Transverse colon (tissue), 4 donors: ENCODE data around the gene TUT7. TPM values are rescaled to one million over a fixed set of nuclear protein-coding genes. Genes with fewer than 3 reads are reported as not detected.

Experiments
- DNase-seq: peaks from one replicate; pipeline ENCODE4 v3.0.0-alpha.2; 2019
- H3K27ac ChIP-seq, 4 donors: fragments of 200-600 bp; sonication (generic); 2 replicates each; pipeline ENCODE4 v1.5.1; 2016 to 2018; ENCODE audit warnings: inconsistent platforms in 4 of 4
- H3K27me3 ChIP-seq: fragments of 200-600 bp; sonication (generic); 2 replicates; pipeline ENCODE4 v1.5.1; 2017; ENCODE audit warnings: inconsistent platforms
- H3K36me3 ChIP-seq, 4 donors: fragments of 200-600 bp; sonication (generic); 2 replicates each; pipeline ENCODE4 v1.5.1; 2017 to 2019; ENCODE audit warnings: inconsistent platforms in 4 of 4
- H3K4me1 ChIP-seq, 4 donors: fragments of 200-600 bp; sonication (generic); 2 replicates each; pipeline ENCODE4 v1.5.1; 2017 to 2020; ENCODE audit warnings: inconsistent platforms in 4 of 4
- H3K4me3 ChIP-seq, 4 donors: fragments of 200-600 bp; sonication (generic); 1 replicate in 1 of 4; 2 replicates in 3 of 4; pipeline versions ENCODE4 v1.5.1 to v1.6.1; 2017 to 2019; ENCODE audit warnings: inconsistent platforms in 4 of 4
- H3K9me3 ChIP-seq, 2 donors: fragments of 200-600 bp; sonication (generic); 2 replicates each; pipeline ENCODE4 v1.5.1; 2017 to 2019; ENCODE audit warnings: inconsistent platforms in 2 of 2
- CTCF ChIP-seq, 5 experiments: fragments of 200-600 bp in 3 of 5; fragments of 450-650 bp in 2 of 5; sonication (generic) in 3 of 5; IDR thresholded peaks; 1 replicate in 2 of 5; 2 replicates in 3 of 5; pipeline ENCODE4 v1.5.1; 2016 to 2017; ENCODE audit warnings: antibody characterized with exemption in 5 of 5, inconsistent platforms in 3 of 5, mild to moderate bottlenecking in 2 of 5, moderate library complexity in 1 of 5
- EP300 ChIP-seq: sonication (generic); formaldehyde crosslinking; IDR thresholded peaks from one replicate; pipeline ENCODE4 v1.6.1; 2017; ENCODE audit warnings: antibody characterized with exemption, low read depth
- POLR2A ChIP-seq: fragments of 450-650 bp; IDR thresholded peaks from one replicate; pipeline ENCODE4 v1.6.1; 2016; ENCODE audit warnings: antibody characterized with exemption, mild to moderate bottlenecking, moderate library complexity
- POLR2AphosphoS5 ChIP-seq, 3 donors: sonication (generic); formaldehyde crosslinking; IDR thresholded peaks; one replicate each; pipeline ENCODE4 v1.6.1; 2016; ENCODE audit warnings: antibody characterized with exemption in 3 of 3
- WGBS, 2 donors: methylation state at CpG; one replicate each; pipeline ENCODE4 v1.1.5; 2018; ENCODE audit warnings: low coverage in 1 of 2; 5-methylcytosine and 5-hydroxymethylcytosine counted together
- in situ Hi-C, 4 donors: fragments of 200-750 bp; cut with MboI; loops; one replicate each; pipeline versions ENCODE4 v1.15.0 to v1.15.1; 2017; ENCODE audit warnings: low sequenced_read_pairs in 3 of 4, low pct_ligation_motif_present in 1 of 4, low pct_unique_long_range_greater_than_20kb in 1 of 4
- intact Hi-C: fragments of 100-400 bp; cut with DNase I; formaldehyde crosslinking; loops from one replicate; pipeline ENCODE4 v1.15.1; 2023; ENCODE audit warnings: low total_unique reads
- total RNA-seq, 4 donors: library from RNA; depleted of rRNA; stranded (reverse); fragments of >200 nt; gene quantifications; one replicate each; pipeline ENCODE4 v1.1.0, GENCODE V29; 2016

Gene TUT7
- total RNA-seq, 4 donors from 2014 or later = 29.5 to 72.9 (median 43.0) TPM

DNA sequence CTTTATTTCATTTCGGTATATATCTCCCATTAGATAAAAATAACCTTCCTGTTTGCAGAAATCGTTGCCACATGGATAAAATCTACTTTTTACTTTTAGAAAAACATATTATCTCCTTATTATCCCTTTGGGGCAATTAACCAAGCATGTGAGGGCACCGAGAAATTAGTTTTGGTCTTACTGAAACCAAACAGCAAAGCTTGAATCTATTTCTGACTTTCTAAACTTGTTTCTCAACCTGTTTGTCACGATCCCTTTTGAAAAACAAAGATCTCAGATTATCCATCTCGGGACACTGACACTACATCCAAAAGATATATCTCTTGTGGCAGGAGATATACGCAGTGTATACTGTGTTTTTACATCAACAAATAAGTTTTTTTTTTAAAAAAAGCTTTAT is 2.3 kb downstream of the TUT7 start:
- 53 to 56% methylated on average over 6 of the region's 6 CpGs for WGBS, 2 donors
- peak overlapping the region; percentile 96 to 98 (median 96) for H3K27ac ChIP-seq
- DNase-seq = no peak
- TF ChIP-seq EP300 = no peak
- TF ChIP-seq POLR2AphosphoS5 (IDR thresholded peaks at IDR 0.05) = no peak
- TF ChIP-seq CTCF (IDR thresholded peaks at IDR 0.05) = no peak
- TF ChIP-seq POLR2A = no peak
- no peaks in the 10 kb centered on the region for H3K9me3 ChIP-seq
- intact Hi-C loops (no loop called here), in situ Hi-C loops (no loop called here)
- H3K4me3 ChIP-seq = peak overlapping the region in 2 of 4 donors; percentile 8 to 94
- peaks cover 26 to 70% (median 42%) of the 10 kb centered on the region in 4 donors for H3K4me1 ChIP-seq
- peaks cover 0 to 9% (median 0%) of the 10 kb centered on the region in 4 donors for H3K36me3 ChIP-seq
- H3K27me3 ChIP-seq = no peaks in the 10 kb centered on the region

DNA sequence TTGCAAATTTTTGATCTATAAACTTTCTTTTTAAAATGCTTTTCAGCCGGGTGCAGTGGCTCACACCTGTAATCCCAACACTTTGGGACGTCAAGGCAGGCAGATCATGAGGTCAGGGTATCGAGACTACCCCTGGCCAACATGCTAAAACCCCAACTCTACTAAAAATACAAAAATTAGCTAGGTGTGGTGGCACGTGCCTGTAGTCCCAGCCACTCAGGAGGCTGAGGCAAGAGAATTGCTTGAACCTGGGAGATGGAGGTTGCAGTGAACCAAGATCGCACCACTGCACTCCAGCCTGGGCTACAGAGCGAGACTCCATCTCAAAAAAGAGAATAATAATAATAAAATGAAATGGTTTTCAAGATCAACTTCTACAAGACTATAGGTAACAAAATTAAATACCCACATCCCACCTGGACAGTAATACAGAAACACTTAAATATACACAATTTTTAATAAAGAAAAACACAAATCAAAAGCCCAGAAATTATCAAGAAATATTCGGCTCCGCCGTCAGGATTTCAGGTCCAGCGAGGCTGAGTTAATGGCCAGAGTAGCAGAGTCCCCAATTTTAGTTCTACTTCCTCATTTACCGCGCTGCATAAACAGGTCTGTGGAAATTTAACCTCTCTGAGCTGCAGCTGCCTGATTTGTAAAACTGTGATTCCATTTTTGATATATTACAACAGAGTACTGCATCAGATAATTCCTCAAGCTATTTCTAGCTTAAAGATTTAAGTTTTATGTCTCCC is 4.0 kb downstream of the TUT7 start:
- WGBS, 2 donors = 66 to 75% methylated on average over 10 to 12 of the region's 12 CpGs
- H3K27me3 ChIP-seq = no peaks in the 10 kb centered on the region
- TF ChIP-seq POLR2A (no peak), POLR2AphosphoS5 (IDR thresholded peaks at IDR 0.05) (no peak), CTCF (IDR thresholded peaks at IDR 0.05) (no peak), EP300 (no peak)
- no peaks in the 10 kb centered on the region for H3K9me3 ChIP-seq
- H3K36me3 ChIP-seq = peaks cover 0 to 25% (median 6%) of the 10 kb centered on the region in 4 donors
- in situ Hi-C loops = no loop called here
- intact Hi-C loops = no loop called here
- peaks cover 26 to 76% (median 40%) of the 10 kb centered on the region in 4 donors for H3K4me1 ChIP-seq
- peak overlapping the region in 1 of 4 donors; percentile 94 for H3K4me3 ChIP-seq
- DNase-seq = no peak
- no peak overlapping the region for H3K27ac ChIP-seq

DNA sequence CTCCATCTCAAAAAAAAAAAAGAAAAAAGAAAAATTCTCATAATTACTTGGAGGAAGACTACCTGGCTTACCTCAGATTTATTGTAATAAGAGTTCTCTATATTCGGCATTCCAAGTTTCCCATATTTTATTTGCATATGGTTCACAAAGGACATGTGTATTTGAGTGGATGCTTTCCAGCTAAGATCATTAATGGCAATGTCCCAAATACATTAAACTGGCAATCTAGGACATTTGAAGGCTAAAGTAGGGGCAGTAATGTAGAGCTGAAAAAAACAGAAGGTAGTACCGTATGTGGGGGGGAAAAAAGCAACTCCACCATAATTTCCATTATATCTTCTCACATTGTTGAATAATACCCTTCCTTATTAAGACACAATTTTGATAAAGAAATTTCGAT is 4.9 kb downstream of the TUT7 start:
- TF ChIP-seq POLR2AphosphoS5 (IDR thresholded peaks at IDR 0.05) (no peak), CTCF (IDR thresholded peaks at IDR 0.05) (no peak), EP300 (no peak), POLR2A (no peak)
- Histone ChIP-seq H3K4me3 (no peak overlapping the region), H3K27ac (no peak overlapping the region), H3K4me1 (peaks cover 26 to 71% (median 35%) of the 10 kb centered on the region in 4 donors), H3K9me3 (no peaks in the 10 kb centered on the region), H3K27me3 (no peaks in the 10 kb centered on the region), H3K36me3 (peaks cover 0 to 33% (median 10%) of the 10 kb centered on the region in 4 donors)
- WGBS, 2 donors = 72 to 75% methylated on average over 2 to 3 of the region's 3 CpGs
- in situ Hi-C loops = no loop called here
- intact Hi-C loops = no loop called here
- no peak for DNase-seq

DNA sequence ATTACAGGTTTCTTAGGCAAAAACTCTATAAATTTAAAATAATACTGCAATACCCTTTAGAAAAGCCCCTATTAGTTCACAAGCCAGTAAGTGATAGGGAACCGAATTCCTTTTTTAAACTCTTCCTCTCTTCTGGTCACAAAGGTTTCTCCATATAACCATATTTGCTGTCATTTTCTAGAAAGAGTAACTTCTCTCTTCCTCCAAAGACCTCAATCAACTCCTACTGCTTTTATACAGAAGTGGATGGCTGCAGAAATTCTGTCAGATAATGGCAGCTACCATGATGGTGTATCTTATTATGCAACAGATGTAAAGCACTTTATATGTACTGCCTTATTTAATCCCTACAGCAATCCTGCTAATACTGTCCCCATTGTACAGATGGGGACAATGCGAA is 6.2 kb downstream of the TUT7 start:
- H3K4me1 ChIP-seq = peaks cover 24 to 66% (median 31%) of the 10 kb centered on the region in 4 donors
- DNase-seq = no peak

More for the DNA sequence above, 6.2 kb downstream of the TUT7 start:
- Histone ChIP-seq H3K4me3 (no peak overlapping the region), H3K27me3 (no peaks in the 10 kb centered on the region), H3K9me3 (no peaks in the 10 kb centered on the region), H3K27ac (no peak overlapping the region), H3K36me3 (peaks cover 0 to 43% (median 11%) of the 10 kb centered on the region in 4 donors)
- intact Hi-C loops (no loop called here), in situ Hi-C loops (no loop called here)
- TF ChIP-seq CTCF (IDR thresholded peaks at IDR 0.05) (no peak), POLR2A (no peak), EP300 (no peak), POLR2AphosphoS5 (IDR thresholded peaks at IDR 0.05) (no peak)
- 85 to 94% methylated on average over 2 of the region's 2 CpGs for WGBS, 2 donors
